ENCODE results near the gene UMAD1.

DNA sequence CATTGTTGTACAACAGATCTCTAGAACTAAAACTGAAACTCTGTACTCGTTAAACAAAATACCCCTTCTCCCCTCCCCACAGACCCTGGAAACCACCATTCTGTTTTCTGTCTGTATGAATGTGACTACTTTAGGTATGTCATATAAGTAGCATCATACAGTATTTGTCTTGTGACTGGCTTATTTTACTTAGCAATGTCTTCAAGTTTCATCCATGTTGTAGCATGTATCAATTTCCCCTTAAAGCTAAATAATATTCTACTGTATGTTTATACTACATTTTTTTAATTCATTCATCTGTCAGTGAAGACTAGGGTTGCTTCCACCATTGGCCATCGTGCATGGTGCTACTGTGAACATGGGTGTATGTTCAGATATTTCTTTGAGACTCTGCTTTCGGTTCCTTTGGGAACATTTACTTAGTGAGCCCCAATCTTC is 149.0 kb downstream of the UMAD1 start:
- TF ChIP-seq, protein P1, sequence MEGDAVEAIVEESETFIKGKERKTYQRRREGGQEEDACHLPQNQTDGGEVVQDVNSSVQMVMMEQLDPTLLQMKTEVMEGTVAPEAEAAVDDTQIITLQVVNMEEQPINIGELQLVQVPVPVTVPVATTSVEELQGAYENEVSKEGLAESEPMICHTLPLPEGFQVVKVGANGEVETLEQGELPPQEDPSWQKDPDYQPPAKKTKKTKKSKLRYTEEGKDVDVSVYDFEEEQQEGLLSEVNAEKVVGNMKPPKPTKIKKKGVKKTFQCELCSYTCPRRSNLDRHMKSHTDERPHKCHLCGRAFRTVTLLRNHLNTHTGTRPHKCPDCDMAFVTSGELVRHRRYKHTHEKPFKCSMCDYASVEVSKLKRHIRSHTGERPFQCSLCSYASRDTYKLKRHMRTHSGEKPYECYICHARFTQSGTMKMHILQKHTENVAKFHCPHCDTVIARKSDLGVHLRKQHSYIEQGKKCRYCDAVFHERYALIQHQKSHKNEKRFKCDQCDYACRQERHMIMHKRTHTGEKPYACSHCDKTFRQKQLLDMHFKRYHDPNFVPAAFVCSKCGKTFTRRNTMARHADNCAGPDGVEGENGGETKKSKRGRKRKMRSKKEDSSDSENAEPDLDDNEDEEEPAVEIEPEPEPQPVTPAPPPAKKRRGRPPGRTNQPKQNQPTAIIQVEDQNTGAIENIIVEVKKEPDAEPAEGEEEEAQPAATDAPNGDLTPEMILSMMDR (IDR thresholded peaks at IDR 0.05; ENCODE audit: borderline replicate concordance, extremely low read depth, low read length, poor library complexity, severe bottlenecking), result no peak
- no peak for TF ChIP-seq EZH2 (IDR thresholded peaks at IDR 0.05; ENCODE audit: borderline replicate concordance, low read depth, low read length, severe bottlenecking)

All from DND-41 (cell line).